Tibial artery (tissue), 4 donors: ENCODE data around the gene ATMIN.

ENCODE experiments used
- DNase-seq, 2 donors: peaks; one replicate each; pipeline ENCODE4 v3.0.0-alpha.2; 2019
- H3K27ac ChIP-seq, 2 donors: fragments of 200-600 bp; sonication (generic) in 1 of 2; 1 replicate in 1 of 2; 2 replicates in 1 of 2; pipeline ENCODE4 v1.5.1; 2018 to 2019; ENCODE audit warnings: mild to moderate bottlenecking in 1 of 2
- H3K27me3 ChIP-seq, 2 donors: fragments of 200-600 bp; sonication (generic) in 1 of 2; one replicate each; pipeline versions ENCODE4 v1.5.1 to v1.6.0; 2016 to 2019
- H3K36me3 ChIP-seq, 3 donors: fragments of 200-600 bp; sonication (generic) in 2 of 3; one replicate each; pipeline ENCODE4 v1.5.1; 2016 to 2019; ENCODE audit warnings: mild to moderate bottlenecking in 2 of 3
- H3K4me1 ChIP-seq, 4 donors: fragments of 200-600 bp; sonication (generic) in 2 of 4; 1 replicate in 3 of 4; 2 replicates in 1 of 4; pipeline ENCODE4 v1.5.1; 2016 to 2019
- H3K4me3 ChIP-seq, 2 donors: fragments of 200-600 bp; sonication (generic) in 1 of 2; 1 replicate in 1 of 2; 2 replicates in 1 of 2; pipeline ENCODE4 v1.5.1; 2018 to 2019; ENCODE audit warnings: mild to moderate bottlenecking in 2 of 2
- H3K9me3 ChIP-seq, 3 donors: fragments of 200-600 bp; sonication (generic) in 1 of 3; one replicate each; pipeline ENCODE4 v1.5.1; 2016 to 2019
- intact Hi-C: fragments of 100-400 bp; cut with DNase I; formaldehyde crosslinking; loops from one replicate; pipeline ENCODE4 v1.15.0; 2023; ENCODE audit warnings: low total_unique reads
- TF ChIP-seq, protein P1 (sequence below), 2 experiments: fragments of 200-600 bp in 1 of 2; fragments of 450-650 bp in 1 of 2; IDR thresholded peaks; one replicate each; pipeline ENCODE4 v1.5.1; 2017 to 2019; ENCODE audit warnings: antibody characterized with exemption in 2 of 2, mild to moderate bottlenecking in 1 of 2, moderate library complexity in 1 of 2

ATMIN gene

DNA sequence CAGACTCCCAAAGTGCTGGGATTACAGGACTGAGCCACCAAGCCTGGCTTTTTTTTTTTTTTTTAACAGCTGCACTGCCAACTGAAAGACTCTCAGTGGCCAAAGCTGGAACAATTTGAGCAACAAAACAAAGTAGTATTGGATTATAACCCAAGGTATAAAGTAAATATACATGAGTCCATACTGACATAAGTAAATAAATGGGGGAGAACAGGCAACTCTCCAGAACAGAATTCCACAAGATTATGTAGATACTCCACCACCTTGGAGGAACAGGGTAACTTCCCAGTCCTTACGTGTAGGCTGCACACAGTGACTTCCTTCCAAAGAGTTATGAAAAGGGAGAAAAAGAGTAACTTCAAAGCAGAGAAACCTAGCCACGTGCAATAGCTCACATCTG is 44.7 kb upstream of the ATMIN start:
- Histone ChIP-seq H3K4me1 (peaks cover 0 to 7% (median 0%) of the 10 kb centered on the region in 4 donors), H3K9me3 (no peaks in the 10 kb centered on the region), H3K27ac (no peak overlapping the region), H3K27me3 (no peaks in the 10 kb centered on the region), H3K4me3 (no peak overlapping the region), H3K36me3 (no peaks in the 10 kb centered on the region)
- TF ChIP-seq, protein P1, sequence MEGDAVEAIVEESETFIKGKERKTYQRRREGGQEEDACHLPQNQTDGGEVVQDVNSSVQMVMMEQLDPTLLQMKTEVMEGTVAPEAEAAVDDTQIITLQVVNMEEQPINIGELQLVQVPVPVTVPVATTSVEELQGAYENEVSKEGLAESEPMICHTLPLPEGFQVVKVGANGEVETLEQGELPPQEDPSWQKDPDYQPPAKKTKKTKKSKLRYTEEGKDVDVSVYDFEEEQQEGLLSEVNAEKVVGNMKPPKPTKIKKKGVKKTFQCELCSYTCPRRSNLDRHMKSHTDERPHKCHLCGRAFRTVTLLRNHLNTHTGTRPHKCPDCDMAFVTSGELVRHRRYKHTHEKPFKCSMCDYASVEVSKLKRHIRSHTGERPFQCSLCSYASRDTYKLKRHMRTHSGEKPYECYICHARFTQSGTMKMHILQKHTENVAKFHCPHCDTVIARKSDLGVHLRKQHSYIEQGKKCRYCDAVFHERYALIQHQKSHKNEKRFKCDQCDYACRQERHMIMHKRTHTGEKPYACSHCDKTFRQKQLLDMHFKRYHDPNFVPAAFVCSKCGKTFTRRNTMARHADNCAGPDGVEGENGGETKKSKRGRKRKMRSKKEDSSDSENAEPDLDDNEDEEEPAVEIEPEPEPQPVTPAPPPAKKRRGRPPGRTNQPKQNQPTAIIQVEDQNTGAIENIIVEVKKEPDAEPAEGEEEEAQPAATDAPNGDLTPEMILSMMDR (IDR thresholded peaks at IDR 0.05), result no peak
- intact Hi-C loops, result loop anchor here (10.0 kb wide), 1 partner anchor 56 kb away; no protein-coding TSS in a partner anchor
- DNase-seq, result no peak

DNA sequence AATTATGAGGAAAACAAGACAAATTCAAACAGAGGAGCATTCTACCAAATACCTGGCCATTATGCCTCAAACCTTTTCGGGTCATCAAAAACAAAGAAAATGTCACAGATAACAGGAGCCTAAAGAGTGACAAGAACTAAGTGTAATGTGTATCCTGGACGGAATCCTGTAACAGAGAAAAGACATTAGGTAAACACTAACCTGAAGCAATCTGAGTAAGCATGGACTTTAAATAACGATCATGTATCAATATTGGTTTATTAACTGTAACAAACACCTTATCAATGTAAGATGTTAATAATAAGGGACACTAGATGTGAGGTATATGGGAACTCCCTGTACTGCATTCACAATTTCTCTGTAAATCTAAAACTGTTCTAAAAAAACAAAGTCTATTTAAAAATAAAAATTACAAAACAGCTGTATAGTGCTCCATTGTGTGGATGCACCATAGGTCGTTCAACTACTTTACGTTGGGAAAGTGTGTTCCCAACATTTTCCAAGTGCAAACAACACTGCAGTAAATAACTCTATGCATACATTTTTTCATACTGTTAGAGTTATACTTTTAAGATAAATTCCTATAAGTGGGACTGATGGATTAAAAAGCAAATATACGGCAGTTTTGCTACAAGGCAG is 43.7 kb upstream of the ATMIN start:
- intact Hi-C loops, result loop anchor here (10.0 kb wide), 1 partner anchor 57 kb away; no protein-coding TSS in a partner anchor
- DNase-seq, result no peak
- Histone ChIP-seq H3K4me1 (peaks cover 0 to 7% (median 0%) of the 10 kb centered on the region in 4 donors), H3K9me3 (no peaks in the 10 kb centered on the region), H3K4me3 (no peak overlapping the region), H3K27ac (no peak overlapping the region), H3K36me3 (no peaks in the 10 kb centered on the region), H3K27me3 (no peaks in the 10 kb centered on the region)
- TF ChIP-seq, protein P1 (IDR thresholded peaks at IDR 0.05), result no peak

DNA sequence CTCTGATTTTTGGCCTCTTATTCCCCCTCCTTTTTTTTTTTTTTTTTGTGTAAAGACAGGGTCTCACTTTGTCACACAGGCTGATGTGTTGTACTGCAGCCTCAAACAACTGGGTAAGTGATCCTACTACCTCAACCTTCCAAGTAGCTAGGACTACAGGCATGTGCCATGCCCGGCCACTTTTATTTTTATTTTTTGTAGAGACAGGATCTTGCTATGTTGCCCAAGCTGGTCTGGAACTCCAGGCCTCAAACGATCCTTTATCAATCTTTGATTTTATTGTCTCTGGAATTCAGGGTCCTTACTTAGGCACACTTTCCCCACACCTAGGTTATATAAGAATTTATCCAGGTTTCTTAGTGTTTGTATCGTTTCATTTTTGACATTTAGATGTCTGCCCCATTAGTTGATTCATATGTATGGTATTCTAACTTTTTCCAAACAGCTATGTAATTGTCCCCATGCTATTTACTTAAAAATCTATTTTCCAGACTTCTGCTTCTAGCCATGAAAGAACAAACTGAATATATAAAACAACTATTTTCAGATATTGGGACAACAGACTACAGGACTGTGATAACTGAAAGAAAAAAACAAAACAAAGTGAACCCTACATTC is 42.9 kb upstream of the ATMIN start:
- no peaks in the 10 kb centered on the region for H3K9me3 ChIP-seq
- H3K27me3 ChIP-seq, result no peaks in the 10 kb centered on the region
- intact Hi-C loops, result loop anchor here (10.0 kb wide), 1 partner anchor 58 kb away; no protein-coding TSS in a partner anchor
- H3K36me3 ChIP-seq, result no peaks in the 10 kb centered on the region
- TF ChIP-seq, protein P1 (IDR thresholded peaks at IDR 0.05), result no peak
- H3K4me3 ChIP-seq, result no peak overlapping the region
- peaks cover 0 to 7% (median 0%) of the 10 kb centered on the region in 4 donors for H3K4me1 ChIP-seq
- DNase-seq, result no peak
- H3K27ac ChIP-seq, result peak overlapping the region in 1 of 2 donors; percentile 30

DNA sequence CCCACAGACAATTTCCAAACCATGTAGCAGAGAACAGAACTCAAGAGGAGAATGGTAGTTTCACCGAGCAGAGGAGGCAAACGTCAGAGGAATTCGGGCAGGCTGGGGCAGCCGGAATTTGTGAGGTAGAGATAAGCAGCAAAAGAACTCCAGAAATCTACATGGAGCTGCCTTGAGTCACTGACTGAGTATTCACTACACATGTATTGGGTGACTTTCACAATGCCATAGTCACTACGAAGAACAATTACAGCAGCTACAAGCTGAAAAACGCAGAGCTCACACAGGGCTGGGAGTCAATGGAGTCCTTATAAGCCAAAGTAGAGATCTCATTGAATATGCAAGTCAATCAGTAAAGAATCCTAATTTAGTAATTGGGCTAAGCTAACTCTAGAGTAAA is 42.3 kb upstream of the ATMIN start:
- Histone ChIP-seq H3K4me3 (no peak overlapping the region), H3K9me3 (no peaks in the 10 kb centered on the region), H3K36me3 (no peaks in the 10 kb centered on the region), H3K4me1 (peaks cover 0 to 7% (median 0%) of the 10 kb centered on the region in 4 donors), H3K27me3 (no peaks in the 10 kb centered on the region), H3K27ac (peak overlapping the region in 1 of 2 donors; percentile 30)
- DNase-seq, result no peak
- intact Hi-C loops, result loop anchor here (10.0 kb wide), 1 partner anchor 59 kb away; no protein-coding TSS in a partner anchor
- TF ChIP-seq, protein P1 (IDR thresholded peaks at IDR 0.05), result no peak

DNA sequence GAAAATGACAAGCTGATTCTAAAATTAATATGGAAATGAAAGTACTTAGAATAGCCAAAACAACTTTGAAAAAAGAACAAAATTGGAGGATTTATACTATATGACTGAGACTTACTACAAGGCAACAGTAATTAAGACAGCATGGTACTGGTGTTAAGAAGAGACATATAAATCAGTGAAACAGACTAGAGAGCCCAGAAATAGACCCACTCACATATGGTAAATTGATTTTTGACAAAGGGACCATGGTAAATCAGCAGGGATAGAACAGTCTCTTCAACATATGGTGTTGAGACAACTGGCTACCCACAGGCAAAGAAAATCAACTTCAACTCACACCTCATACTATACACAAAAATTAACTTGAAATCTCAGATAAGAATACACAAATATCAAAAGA is 41.8 kb upstream of the ATMIN start:
- H3K4me1 ChIP-seq, result peaks cover 0 to 7% (median 0%) of the 10 kb centered on the region in 4 donors
- H3K27me3 ChIP-seq, result no peaks in the 10 kb centered on the region
- intact Hi-C loops, result loop anchor here (10.0 kb wide), 1 partner anchor 59 kb away; no protein-coding TSS in a partner anchor
- H3K36me3 ChIP-seq, result no peaks in the 10 kb centered on the region
- H3K27ac ChIP-seq, result peak overlapping the region in 1 of 2 donors; percentile 30
- no peak overlapping the region for H3K4me3 ChIP-seq
- TF ChIP-seq, protein P1 (IDR thresholded peaks at IDR 0.05), result no peak
- H3K9me3 ChIP-seq, result no peaks in the 10 kb centered on the region
- no peak for DNase-seq
